Middle frontal gyrus (tissue), 1 donor: ENCODE measurements around the gene ADGRA3.

Experiments
- DNase-seq: peaks from one replicate; pipeline ENCODE4 v3.0.0-alpha.2; 2015; ENCODE audit warnings: low spot score; ENCODE audit errors: extremely low spot score

Gene ADGRA3

GRCh38 chr4:22444813-22445212, 71.1 kb downstream of the ADGRA3 start:
- DNase-seq = no peak

- no peak for DNase-seq
Measured at GRCh38 chr4:22442956-22443355, 72.9 kb downstream of the ADGRA3 start.

- DNase-seq = no peak
Measured at GRCh38 chr4:22440999-22441398, 74.9 kb downstream of the ADGRA3 start.

- no peak for DNase-seq
Measured at GRCh38 chr4:22439947-22440346, 75.9 kb downstream of the ADGRA3 start.

- no peak for DNase-seq
Measured at GRCh38 chr4:22435652-22436051, 80.2 kb downstream of the ADGRA3 start.

GRCh38 chr4:22434895-22435294, 81.0 kb downstream of the ADGRA3 start:
- no peak for DNase-seq

GRCh38 chr4:22430626-22431025, 85.2 kb downstream of the ADGRA3 start:
- no peak for DNase-seq

- DNase-seq = no peak
Measured at GRCh38 chr4:22428441-22428840, 87.4 kb downstream of the ADGRA3 start.

- DNase-seq = no peak
Measured at GRCh38 chr4:22427675-22428074, 88.2 kb downstream of the ADGRA3 start.

GRCh38 chr4:22420291-22420690, 95.6 kb downstream of the ADGRA3 start:
- no peak for DNase-seq

GRCh38 chr4:22417408-22417807, 98.5 kb downstream of the ADGRA3 start:
- DNase-seq = no peak

- DNase-seq = no peak
Measured at GRCh38 chr4:22416403-22416802, 99.5 kb downstream of the ADGRA3 start.

- no peak for DNase-seq
Measured at GRCh38 chr4:22414833-22415232, 101.0 kb downstream of the ADGRA3 start.

- no peak for DNase-seq
Measured at GRCh38 chr4:22413471-22413870, 102.4 kb downstream of the ADGRA3 start.

- DNase-seq = no peak
Measured at GRCh38 chr4:22412013-22412412, 103.9 kb downstream of the ADGRA3 start.

- DNase-seq = no peak
Measured at GRCh38 chr4:22410645-22411247, 105.1 kb downstream of the ADGRA3 start.

GRCh38 chr4:22408474-22408873, 107.4 kb downstream of the ADGRA3 start:
- DNase-seq = no peak

- DNase-seq = no peak
Measured at GRCh38 chr4:22407361-22407760, 108.5 kb downstream of the ADGRA3 start.

- no peak for DNase-seq
Measured at GRCh38 chr4:22398671-22399070, 117.2 kb downstream of the ADGRA3 start.

- DNase-seq = no peak
Measured at GRCh38 chr4:22391551-22391950, 124.3 kb downstream of the ADGRA3 start.

- peak; percentile 65 for DNase-seq
Measured at GRCh38 chr4:22389240-22389870, 126.5 kb downstream of the ADGRA3 start.

- DNase-seq = no peak
Measured at GRCh38 chr4:22385611-22386011, 130.3 kb downstream of the ADGRA3 start.

GRCh38 chr4:22384154-22384553, 131.7 kb downstream of the ADGRA3 start:
- DNase-seq = no peak
